Astrocyte (in vitro differentiated cells and primary cell): ENCODE data around the gene NDFIP2. TPM values are rescaled to one million over a fixed set of nuclear protein-coding genes. Genes with fewer than 3 reads are reported as not detected.
A peak's percentile ranks its signal among the peaks of the same experiment; 100 is the strongest.

Source experiments
- DNase-seq: peaks from one replicate; pipeline ENCODE4 v3.0.0-alpha.2; 2010; ENCODE audit warnings: low read depth
- FAIRE-seq: peaks from 2 replicates; lab custom pipeline; 2011; peaks lifted over from hg19 to GRCh38; lab: Jason Lieb, UNC
- H2AFZ ChIP-seq: 2 replicates; pipeline ENCODE4 v1.6.0; 2012; ENCODE audit warnings: low read depth, low read length, inconsistent platforms
- H3K27ac ChIP-seq: 2 replicates; pipeline ENCODE4 v1.5.1; 2011; ENCODE audit warnings: low read depth, low read length, inconsistent platforms
- H3K27me3 ChIP-seq: 2 replicates; pipeline ENCODE4 v1.6.0; 2011; ENCODE audit warnings: low read length, inconsistent platforms; ENCODE audit not compliant: insufficient read depth
- H3K36me3 ChIP-seq: 2 replicates; pipeline ENCODE4 v1.5.1; 2011; ENCODE audit warnings: low read length, inconsistent platforms; ENCODE audit not compliant: insufficient read depth
- H3K4me1 ChIP-seq: 2 replicates; pipeline ENCODE4 v1.5.1; 2011; ENCODE audit warnings: low read length, inconsistent platforms; ENCODE audit not compliant: insufficient read depth
- H3K4me2 ChIP-seq: 2 replicates; pipeline ENCODE4 v1.6.0; 2012; ENCODE audit warnings: low read length, inconsistent platforms
- H3K4me3 ChIP-seq: 2 replicates; pipeline ENCODE4 v1.5.1; 2011; ENCODE audit warnings: low read depth, mild to moderate bottlenecking, low read length, inconsistent platforms; ENCODE audit not compliant: insufficient read depth
- H3K79me2 ChIP-seq: 2 replicates; pipeline ENCODE4 v1.6.0; 2012; ENCODE audit warnings: mild to moderate bottlenecking, low read length, inconsistent platforms; ENCODE audit not compliant: insufficient read depth
- H3K9ac ChIP-seq: 2 replicates; pipeline ENCODE4 v1.6.0; 2012; ENCODE audit warnings: mild to moderate bottlenecking, low read length, inconsistent platforms
- H3K9me3 ChIP-seq: 2 replicates; pipeline ENCODE4 v1.5.1; 2012; ENCODE audit warnings: low read depth, mild to moderate bottlenecking, low read length, inconsistent platforms; ENCODE audit not compliant: insufficient read depth
- H4K20me1 ChIP-seq: 2 replicates; pipeline ENCODE4 v1.6.0; 2012; ENCODE audit warnings: low read length, inconsistent platforms; ENCODE audit not compliant: insufficient read depth
- H3K27ac Mint-ChIP-seq: one replicate; pipeline ENCODE4 v1.8.0; 2021; ENCODE audit warnings: mild to moderate bottlenecking, mixed read lengths; ENCODE audit not compliant: unreplicated experiment
- H3K27me3 Mint-ChIP-seq: one replicate; pipeline ENCODE4 v1.8.0; 2021; ENCODE audit warnings: low read depth, mixed read lengths; ENCODE audit not compliant: unreplicated experiment
- H3K36me3 Mint-ChIP-seq: one replicate; pipeline ENCODE4 v1.8.0; 2021; ENCODE audit warnings: low read depth, mixed read lengths; ENCODE audit not compliant: unreplicated experiment
- H3K4me1 Mint-ChIP-seq: one replicate; pipeline ENCODE4 v1.8.0; 2021; ENCODE audit warnings: low read depth, mixed read lengths; ENCODE audit not compliant: unreplicated experiment
- H3K4me3 Mint-ChIP-seq: one replicate; pipeline ENCODE4 v1.8.0; 2021; ENCODE audit warnings: mild to moderate bottlenecking, moderate library complexity, mixed read lengths; ENCODE audit not compliant: unreplicated experiment
- H3K9me3 Mint-ChIP-seq: one replicate; pipeline ENCODE4 v1.8.0; 2021; ENCODE audit warnings: mild to moderate bottlenecking, mixed read lengths; ENCODE audit not compliant: unreplicated experiment
- CTCF ChIP-seq: IDR thresholded peaks from 2 replicates; pipeline ENCODE4 v1.5.1; 2011; ENCODE audit warnings: low read depth, mild to moderate bottlenecking, inconsistent platforms, low read length, moderate library complexity; ENCODE audit not compliant: insufficient read depth
- EZH2 ChIP-seq: IDR thresholded peaks from 2 replicates; pipeline ENCODE4 v1.6.1; 2012; ENCODE audit warnings: mild to moderate bottlenecking, low read length, inconsistent platforms; ENCODE audit not compliant: insufficient read depth
- total RNA-seq: library from RNA; stranded (reverse); gene quantifications from 2 replicates; pipeline ENCODE4 v1.2.1, GENCODE V29; 2021

Gene NDFIP2
- total RNA-seq, 1 donor from 2014 or later: 90.5 TPM

GRCh38 chr13:79500829-79501228 lies 19.9 kb downstream of the NDFIP2 start:
- Histone ChIP-seq H3K4me2 (no peak overlapping the region), H3K36me3 (no peaks in the 10 kb centered on the region), H3K9me3 (no peaks in the 10 kb centered on the region), H3K27me3 (no peaks in the 10 kb centered on the region), H3K79me2 (peaks cover 95% of the 10 kb centered on the region), H2AFZ (no peak overlapping the region), H4K20me1 (peaks cover 59% of the 10 kb centered on the region), H3K4me1 (peaks cover 3% of the 10 kb centered on the region), H3K4me3 (no peak overlapping the region), H3K9ac (no peak overlapping the region), H3K27ac (no peak overlapping the region)
- FAIRE-seq (no peak), DNase-seq (no peak)
- Mint-ChIP-seq H3K9me3 (no peaks in the 10 kb centered on the region), H3K36me3 (no peaks in the 10 kb centered on the region), H3K4me3 (no peak overlapping the region), H3K4me1 (peaks cover 36% of the 10 kb centered on the region), H3K27me3 (no peaks in the 10 kb centered on the region), H3K27ac (no peak overlapping the region)
- no peak for TF ChIP-seq EZH2
- no peak for TF ChIP-seq CTCF

GRCh38 chr13:79501538-79502232 lies 20.7 kb downstream of the NDFIP2 start:
- Histone ChIP-seq H3K4me1 (peaks cover 3% of the 10 kb centered on the region), H3K36me3 (no peaks in the 10 kb centered on the region), H3K9me3 (no peaks in the 10 kb centered on the region), H3K27me3 (no peaks in the 10 kb centered on the region), H4K20me1 (peaks cover 54% of the 10 kb centered on the region), H3K27ac (no peak overlapping the region), H3K9ac (no peak overlapping the region), H3K4me3 (no peak overlapping the region), H3K79me2 (peaks cover 90% of the 10 kb centered on the region), H2AFZ (no peak overlapping the region), H3K4me2 (peak overlapping the region; percentile 44)
- Mint-ChIP-seq H3K36me3 (no peaks in the 10 kb centered on the region), H3K27ac (no peak overlapping the region), H3K4me3 (no peak overlapping the region), H3K27me3 (no peaks in the 10 kb centered on the region), H3K4me1 (peaks cover 33% of the 10 kb centered on the region), H3K9me3 (no peaks in the 10 kb centered on the region)
- peak; percentile 49 for FAIRE-seq
- DNase-seq: peak; percentile 72
- TF ChIP-seq EZH2 (no peak), CTCF (no peak)

GRCh38 chr13:79502859-79503468 lies 22.0 kb downstream of the NDFIP2 start:
- DNase-seq (no peak), FAIRE-seq (no peak)
- peaks cover 43% of the 10 kb centered on the region for H4K20me1 ChIP-seq
- Mint-ChIP-seq H3K4me1 (peaks cover 29% of the 10 kb centered on the region), H3K27me3 (no peaks in the 10 kb centered on the region), H3K36me3 (no peaks in the 10 kb centered on the region), H3K27ac (no peak overlapping the region), H3K4me3 (no peak overlapping the region), H3K9me3 (no peaks in the 10 kb centered on the region)
- H3K36me3 ChIP-seq: no peaks in the 10 kb centered on the region
- peaks cover 3% of the 10 kb centered on the region for H3K4me1 ChIP-seq
- TF ChIP-seq CTCF (peak; percentile 4), EZH2 (no peak)
- H3K27me3 ChIP-seq: no peaks in the 10 kb centered on the region
- no peak overlapping the region for H3K27ac ChIP-seq
- no peak overlapping the region for H2AFZ ChIP-seq
- peaks cover 81% of the 10 kb centered on the region for H3K79me2 ChIP-seq
- H3K4me3 ChIP-seq: no peak overlapping the region
- H3K4me2 ChIP-seq: no peak overlapping the region
- no peak overlapping the region for H3K9ac ChIP-seq
- H3K9me3 ChIP-seq: no peaks in the 10 kb centered on the region
